Mucosa of rectum (tissue), 2 donors: ENCODE measurements around the gene DDR2.
"Not testable (repeated sequence)": the region's sequence is repeated elsewhere in the genome, so short reads cannot be mapped to it uniquely, and the experiment has no call there.

ENCODE experiments used
- H3K27ac ChIP-seq, 2 donors: one replicate each; pipeline ENCODE4 v1.7.0; 2013; ENCODE audit warnings: inconsistent platforms in 2 of 2, low read depth in 2 of 2, low read length in 2 of 2
- H3K27me3 ChIP-seq, 2 donors: one replicate each; pipeline ENCODE4 v1.7.0; 2013; ENCODE audit warnings: low read length in 2 of 2; ENCODE audit not compliant: control insufficient read depth in 2 of 2, insufficient read depth in 2 of 2
- H3K36me3 ChIP-seq, 2 donors: one replicate each; pipeline ENCODE4 v1.7.0; 2013; ENCODE audit warnings: low read length in 2 of 2; ENCODE audit not compliant: control insufficient read depth in 2 of 2, insufficient read depth in 2 of 2
- H3K4me1 ChIP-seq, 2 donors: one replicate each; pipeline ENCODE4 v1.7.0; 2013; ENCODE audit warnings: low read length in 2 of 2, mild to moderate bottlenecking in 1 of 2; ENCODE audit not compliant: control insufficient read depth in 2 of 2, insufficient read depth in 2 of 2
- H3K4me3 ChIP-seq, 2 donors: one replicate each; pipeline ENCODE4 v1.7.0; 2013; ENCODE audit warnings: low read length in 2 of 2
- H3K9ac ChIP-seq, 2 donors: one replicate each; pipeline ENCODE4 v1.7.0; 2013; ENCODE audit warnings: low read length in 2 of 2, low read depth in 1 of 2, mild to moderate bottlenecking in 1 of 2
- H3K9me3 ChIP-seq, 2 donors: one replicate each; pipeline ENCODE4 v1.7.0; 2013; ENCODE audit warnings: low read length in 2 of 2; ENCODE audit not compliant: control insufficient read depth in 2 of 2
- donor health status: healthy.
- donor health status: Normal muscosa, but diverticular disease.

Gene DDR2

DNA sequence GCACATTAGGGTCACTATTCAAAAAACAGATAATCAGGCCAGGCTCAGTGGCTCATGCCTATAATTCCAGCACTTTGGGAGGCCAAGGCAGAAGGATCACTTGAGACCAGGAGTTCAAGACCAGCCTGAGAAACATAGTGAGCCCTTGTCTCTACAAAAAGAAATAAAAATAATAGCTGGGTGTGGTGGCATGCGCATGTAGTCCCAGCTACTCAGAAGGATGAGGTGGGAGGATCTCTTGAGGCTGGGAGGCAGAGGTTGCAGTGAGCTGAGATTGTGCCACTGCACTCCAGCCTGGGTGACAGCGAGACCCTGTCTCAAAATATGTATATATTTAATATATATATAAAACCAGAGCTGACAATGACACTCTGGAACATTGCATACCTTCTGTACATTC lies 180.1 kb downstream of the DDR2 start:
- not testable (repeated sequence) for H3K9ac ChIP-seq, H3K4me3 ChIP-seq, H3K4me1 ChIP-seq, H3K27me3 ChIP-seq, H3K27ac ChIP-seq, H3K36me3 ChIP-seq, H3K9me3 ChIP-seq

DNA sequence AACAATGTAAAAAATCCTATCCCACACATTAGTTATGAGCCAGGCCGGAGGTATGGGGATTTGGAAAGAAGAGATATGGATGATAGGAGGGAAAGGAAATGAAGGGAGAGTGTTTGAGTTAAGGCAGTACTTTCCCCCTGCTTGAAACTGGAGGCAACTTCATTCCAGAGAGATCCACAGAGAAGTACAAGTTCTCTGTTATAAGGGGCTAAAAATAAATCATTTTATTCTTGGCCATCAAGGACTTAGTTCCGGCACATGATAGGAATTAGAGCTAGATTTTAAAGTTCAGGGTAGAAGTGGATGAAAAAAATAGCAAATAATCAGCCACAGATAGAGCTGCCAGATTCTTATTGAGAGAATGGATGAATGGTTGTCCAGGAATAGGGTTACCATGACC lies 185.9 kb downstream of the DDR2 start:
- not testable (repeated sequence) for H3K9ac ChIP-seq, H3K36me3 ChIP-seq, H3K4me1 ChIP-seq, H3K4me3 ChIP-seq, H3K27me3 ChIP-seq, H3K27ac ChIP-seq, H3K9me3 ChIP-seq

DNA sequence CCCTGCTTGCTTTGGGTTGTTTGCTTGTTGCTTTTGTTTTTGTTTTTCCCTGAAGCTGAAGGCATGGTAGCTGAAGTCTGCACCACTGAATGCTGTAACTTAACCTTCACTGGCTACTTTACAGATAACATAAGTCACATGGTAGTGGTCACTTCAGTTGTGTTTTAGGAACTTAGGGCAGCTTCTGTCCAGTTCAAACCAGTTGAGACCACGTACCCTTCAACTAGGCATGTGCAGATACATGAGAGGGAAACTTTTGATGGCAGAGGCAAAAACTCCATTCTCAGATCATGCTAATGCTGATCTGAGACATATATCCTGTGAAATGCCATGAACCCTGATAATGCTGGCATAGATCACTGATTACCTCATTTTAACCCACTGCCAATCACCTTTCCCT lies 186.4 kb downstream of the DDR2 start:
- H3K4me1 ChIP-seq, H3K9ac ChIP-seq, H3K9me3 ChIP-seq, H3K27me3 ChIP-seq, H3K4me3 ChIP-seq, H3K36me3 ChIP-seq, H3K27ac ChIP-seq: not testable (repeated sequence)

DNA sequence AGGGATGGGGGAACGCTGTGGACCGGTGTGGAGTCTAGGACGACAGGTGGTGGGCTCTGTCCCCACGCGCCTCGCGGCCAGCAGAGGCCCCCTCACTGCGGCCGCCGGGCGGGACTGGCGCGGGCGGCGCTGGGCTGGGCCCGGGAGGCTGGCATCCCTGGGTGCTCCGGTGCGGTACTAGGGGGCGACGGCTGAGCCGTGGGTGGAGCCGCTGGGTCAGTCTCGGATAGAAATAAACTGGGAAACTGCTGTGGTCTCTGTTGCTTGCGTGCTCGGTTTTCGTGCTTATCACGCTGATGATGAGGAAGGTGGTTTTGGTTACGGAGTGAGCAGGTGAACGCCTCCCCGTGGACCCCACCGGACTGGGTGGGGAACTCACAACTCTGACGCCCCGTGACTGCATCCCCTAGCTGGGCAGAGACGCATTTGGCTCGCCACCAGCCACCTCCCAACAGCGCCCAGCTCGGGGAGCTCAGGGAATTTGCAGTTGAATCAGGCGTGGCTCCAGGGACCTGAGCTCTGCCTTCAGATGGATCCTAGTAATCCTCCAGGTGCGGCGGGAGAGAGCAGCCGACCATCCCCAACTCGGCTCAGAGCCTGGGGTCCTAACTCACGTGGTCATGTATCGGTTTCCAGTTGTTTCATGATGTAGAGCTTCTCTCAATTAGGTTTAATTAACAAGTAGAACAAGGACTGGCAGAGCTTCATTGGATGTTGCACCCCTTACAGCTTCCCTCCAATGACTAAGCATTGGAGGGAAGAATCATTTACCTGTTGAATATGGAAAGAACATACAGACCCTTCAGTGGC lies 190.3 kb downstream of the DDR2 start:
- Histone ChIP-seq H3K4me1 (peaks cover 0 to 5% of the 10 kb centered on the region in 2 donors), H3K27ac (no peak overlapping the region), H3K9ac (peak overlapping the region in 1 of 2 donors; percentile 24), H3K9me3 (no peaks in the 10 kb centered on the region), H3K27me3 (peaks cover 10 to 12% of the 10 kb centered on the region in 2 donors), H3K36me3 (no peaks in the 10 kb centered on the region), H3K4me3 (peak overlapping the region; percentile 45 to 50)

DNA sequence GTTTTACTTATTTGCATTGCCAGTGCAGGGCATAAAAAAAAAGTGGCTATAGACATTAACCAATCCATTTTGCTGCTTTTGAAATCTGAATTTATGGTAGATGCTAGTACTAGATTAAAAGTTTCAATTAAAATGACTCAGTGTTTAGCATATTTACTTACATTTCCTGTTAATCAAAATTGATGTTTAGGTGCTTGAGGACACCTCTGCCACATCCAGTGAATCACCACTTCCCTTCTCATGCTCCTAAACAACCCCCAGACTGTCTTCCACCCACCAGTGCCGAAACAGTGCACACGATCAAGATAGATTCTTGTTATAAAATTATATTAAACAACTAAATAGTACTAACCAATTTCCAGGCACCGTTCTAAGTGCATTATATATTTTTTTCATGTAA lies 191.0 kb downstream of the DDR2 start:
- H3K4me3 ChIP-seq, result no peak overlapping the region

DNA sequence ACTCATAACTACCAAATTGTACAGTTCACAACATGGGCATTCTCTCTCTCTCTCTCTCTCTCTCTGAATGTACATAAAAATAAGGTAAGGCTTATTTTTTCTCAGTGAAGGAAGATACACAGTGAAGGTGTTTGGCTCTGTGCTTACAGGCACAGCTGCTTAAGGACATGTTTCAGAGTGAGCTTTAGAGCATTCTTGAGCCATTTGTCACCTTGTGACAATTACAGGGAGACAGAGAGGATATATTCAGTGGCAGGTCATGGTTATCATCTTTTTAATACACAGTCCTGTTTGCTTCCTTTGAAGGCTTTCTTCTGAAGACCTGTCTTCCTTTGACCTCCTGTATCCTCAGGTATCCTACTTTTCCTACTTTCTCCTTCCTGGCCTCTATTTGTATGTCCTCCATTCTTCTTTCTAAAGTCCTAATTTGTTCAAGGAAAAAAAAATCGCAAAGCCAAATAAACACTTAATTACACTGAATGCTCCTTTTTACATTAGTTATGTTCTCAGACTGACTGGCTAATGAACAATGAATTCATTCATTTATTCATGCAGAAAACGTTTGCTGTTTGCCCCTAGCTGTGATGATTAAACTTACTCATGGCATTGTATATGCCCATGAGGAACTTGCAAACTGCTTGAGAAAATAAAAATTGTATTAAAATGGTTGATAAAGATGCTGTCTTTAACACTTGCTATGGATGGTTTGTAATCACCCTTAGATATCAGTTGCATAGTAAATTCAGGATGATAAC lies 191.7 kb downstream of the DDR2 start:
- Histone ChIP-seq H3K9me3 (no peaks in the 10 kb centered on the region), H3K4me1 (peaks cover 0 to 5% of the 10 kb centered on the region in 2 donors), H3K9ac (no peak overlapping the region), H3K27me3 (peaks cover 10 to 12% of the 10 kb centered on the region in 2 donors), H3K4me3 (no peak overlapping the region), H3K36me3 (no peaks in the 10 kb centered on the region), H3K27ac (no peak overlapping the region)

More for the DNA sequence above, 191.0 kb downstream of the DDR2 start:
- Histone ChIP-seq H3K27ac (no peak overlapping the region), H3K9ac (no peak overlapping the region), H3K4me1 (peaks cover 0 to 5% of the 10 kb centered on the region in 2 donors), H3K36me3 (no peaks in the 10 kb centered on the region), H3K9me3 (no peaks in the 10 kb centered on the region), H3K27me3 (peaks cover 10 to 12% of the 10 kb centered on the region in 2 donors)

DNA sequence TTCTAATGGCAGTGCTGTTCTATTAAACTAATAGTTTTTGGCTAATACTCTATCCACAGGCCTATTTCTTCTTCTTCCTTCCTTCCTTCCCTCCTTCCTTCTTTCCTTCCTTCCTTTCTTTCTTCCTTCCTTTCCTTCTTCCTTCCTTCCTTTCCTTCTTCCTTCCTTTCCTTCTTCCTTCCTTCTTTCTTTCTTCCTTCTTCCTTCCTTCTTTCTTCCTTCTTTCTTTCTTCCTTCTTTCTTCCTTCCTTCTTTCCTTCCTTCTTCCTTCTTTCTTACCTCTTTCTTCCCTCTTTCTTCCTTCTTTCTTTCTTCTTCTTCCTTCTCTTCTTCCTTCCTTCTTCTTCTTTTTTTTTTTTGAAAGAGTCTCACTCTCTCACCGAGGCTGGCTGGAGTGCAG lies 197.0 kb downstream of the DDR2 start:
- Histone ChIP-seq H3K9me3 (no peaks in the 10 kb centered on the region), H3K27me3 (no peaks in the 10 kb centered on the region), H3K27ac (no peak overlapping the region), H3K4me3 (no peak overlapping the region), H3K36me3 (no peaks in the 10 kb centered on the region), H3K9ac (no peak overlapping the region), H3K4me1 (no peaks in the 10 kb centered on the region)

DNA sequence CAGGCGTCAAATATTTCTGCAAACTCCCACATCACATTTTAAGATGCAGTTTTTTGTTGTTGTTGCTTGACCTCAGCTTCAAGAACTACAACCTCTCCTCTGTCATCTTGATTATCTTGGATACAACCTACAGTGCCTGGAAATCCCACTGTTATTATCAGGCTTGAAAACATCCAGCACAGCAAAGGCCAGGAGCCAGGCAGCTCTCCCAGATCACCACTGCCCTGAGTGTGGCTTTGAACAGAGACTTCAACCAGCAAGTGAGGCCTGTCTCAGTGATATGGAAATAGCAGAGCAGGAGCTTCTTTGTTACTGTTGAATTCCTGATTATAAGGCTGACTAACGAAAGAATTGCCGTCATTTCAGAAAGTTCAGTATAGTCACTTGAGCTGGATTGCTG lies 200.2 kb downstream of the DDR2 start:
- Histone ChIP-seq H3K27ac (no peak overlapping the region), H3K27me3 (no peaks in the 10 kb centered on the region), H3K9ac (no peak overlapping the region), H3K9me3 (no peaks in the 10 kb centered on the region), H3K4me3 (no peak overlapping the region), H3K36me3 (no peaks in the 10 kb centered on the region), H3K4me1 (no peaks in the 10 kb centered on the region)

DNA sequence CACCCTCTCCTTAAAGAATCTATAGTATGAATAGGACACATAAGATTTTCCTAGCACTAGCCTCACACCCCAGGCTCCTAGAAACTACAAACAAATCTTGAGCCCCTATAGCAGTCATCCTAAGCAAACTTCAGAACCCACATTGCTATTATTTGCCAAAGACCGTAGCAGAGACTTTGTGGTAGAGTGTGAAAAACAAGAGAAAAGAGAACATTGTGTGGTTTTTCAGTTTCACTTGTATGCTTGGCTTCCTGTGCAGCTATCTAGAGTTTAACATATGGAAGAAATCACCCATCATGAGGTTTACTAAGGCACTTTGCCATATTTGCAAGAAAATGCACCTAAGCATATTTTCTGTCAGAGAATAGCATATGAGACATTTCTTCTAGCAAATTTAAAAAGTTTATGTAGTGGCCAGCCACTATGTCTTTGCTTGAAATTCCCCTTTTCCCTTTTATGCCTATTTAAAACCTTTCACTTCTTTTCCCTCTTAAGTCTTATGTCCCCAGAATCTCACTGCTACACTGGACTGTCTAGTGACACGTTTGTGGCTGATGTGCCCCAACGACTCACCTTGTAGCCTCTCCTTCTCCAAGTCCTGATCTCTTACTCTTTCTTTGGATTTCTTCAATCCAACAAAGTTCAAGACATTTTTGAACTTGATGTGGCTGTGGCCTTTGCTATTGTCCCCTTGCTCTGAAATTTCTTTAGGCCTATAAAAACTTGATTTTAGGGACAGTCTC lies 203.1 kb downstream of the DDR2 start:
- peaks cover 3 to 4% of the 10 kb centered on the region in 2 donors for H3K9me3 ChIP-seq
- H3K4me3 ChIP-seq, result no peak overlapping the region
- no peak overlapping the region for H3K9ac ChIP-seq

More for the DNA sequence above, 203.1 kb downstream of the DDR2 start:
- no peaks in the 10 kb centered on the region for H3K4me1 ChIP-seq
- H3K27ac ChIP-seq, result no peak overlapping the region
- H3K36me3 ChIP-seq, result no peaks in the 10 kb centered on the region
- no peaks in the 10 kb centered on the region for H3K27me3 ChIP-seq
